A549 (cell line): ENCODE results near the gene NGEF. TPM values are rescaled to one million over a fixed set of nuclear protein-coding genes. Genes with fewer than 3 reads are reported as not detected.

Experiments
- ATAC-seq, 2 experiments: fragments of 200-7000 bp in 1 of 2; fragments of >200 bp in 1 of 2; cut with Nextera tagmentation in 1 of 2; cut with Tn5 transposase in 1 of 2; 3 replicates each; pipeline versions ENCODE4 v1.8.0 to v1.9.1; 2018 to 2020; ENCODE audit warnings: mild to moderate bottlenecking in 1 of 2, moderate library complexity in 1 of 2
- CTCF ChIA-PET: fragments of 300-600 bp; sonication (Branson Sonifier 250); formaldehyde crosslinking; extraction: SDS; loops from one replicate; lab custom pipeline; 2021; ENCODE audit warnings: antibody characterized with exemption, inconsistent platforms; lab: Yijun Ruan, JAX
- POLR2A ChIA-PET: fragments of 350-600 bp; formaldehyde crosslinking; extraction: SDS; loops from one replicate; lab custom pipeline; 2021; ENCODE audit warnings: antibody characterized with exemption, inconsistent platforms; lab: Yijun Ruan, JAX
- DNase-seq, 2 experiments: peaks; one replicate each; pipeline versions ENCODE4 v3.0.0 to v3.0.0-alpha.2; 2011 to 2016; ENCODE audit warnings: low read depth in 1 of 2, low spot score in 1 of 2
- FAIRE-seq: peaks from 2 replicates; lab custom pipeline; 2011; peaks lifted over from hg19 to GRCh38; lab: Jason Lieb, UNC
- H3K27ac ChIP-seq, 2 experiments: fragments of >200 bp; sonication (Bioruptor Twin); formaldehyde crosslinking; 3 replicates each; pipeline ENCODE4 v1.5.1; 2016 to 2017
- H3K4me1 ChIP-seq: fragments of >200 bp; sonication (Bioruptor Twin); formaldehyde crosslinking; 3 replicates; pipeline ENCODE4 v1.6.1; 2016
- H3K4me2 ChIP-seq: fragments of >200 bp; sonication (Bioruptor Twin); formaldehyde crosslinking; 3 replicates; pipeline ENCODE4 v1.6.1; 2016
- H3K4me3 ChIP-seq: fragments of >200 bp; sonication (Bioruptor Twin); formaldehyde crosslinking; 3 replicates; pipeline ENCODE4 v1.5.1; 2016
- H3K9me3 ChIP-seq: fragments of >200 bp; sonication (Bioruptor Twin); formaldehyde crosslinking; 3 replicates; pipeline ENCODE4 v1.6.1; 2016
- BCL3 ChIP-seq: fragments of >200 bp; sonication (Bioruptor Twin); formaldehyde crosslinking; IDR thresholded peaks from 3 replicates; pipeline ENCODE4 v1.6.1; 2016
- CBX8 ChIP-seq: fragments of 200-600 bp; sonication (generic); IDR thresholded peaks from 2 replicates; pipeline ENCODE4 v1.6.1; 2016
- CEBPB ChIP-seq, 2 experiments: fragments of >200 bp in 1 of 2; sonication (Bioruptor Twin) in 1 of 2; formaldehyde crosslinking in 1 of 2; IDR thresholded peaks; 2 replicates each; pipeline ENCODE4 v1.6.1; 2012 to 2016
- CHD2 ChIP-seq: fragments of 150-350 bp; IDR thresholded peaks from 2 replicates; pipeline ENCODE4 v1.6.1; 2014; ENCODE audit warnings: low read length; ENCODE audit not compliant: partially characterized antibody
- CHD4 ChIP-seq: fragments of 200-600 bp; sonication (generic); IDR thresholded peaks from 2 replicates; pipeline ENCODE4 v1.6.1; 2016; ENCODE audit warnings: antibody characterized with exemption, mild to moderate bottlenecking, borderline replicate concordance
- CTCF ChIP-seq: fragments of >200 bp; sonication (Bioruptor Twin); formaldehyde crosslinking; IDR thresholded peaks from 3 replicates; pipeline ENCODE4 v1.5.1; 2016
- EP300 ChIP-seq, 2 experiments: fragments of >200 bp; sonication (Bioruptor Twin); formaldehyde crosslinking; IDR thresholded peaks; 2 replicates in 1 of 2; 3 replicates in 1 of 2; pipeline ENCODE4 v1.6.1; 2016 to 2017
- FOXS1 ChIP-seq: fragments of 250-450 bp; sonication (Bioruptor Pico); IDR thresholded peaks from 2 replicates; pipeline ENCODE4 v1.5.0; 2020; ENCODE audit warnings: mild to moderate bottlenecking, moderate library complexity
- GATA3 ChIP-seq: IDR thresholded peaks from 2 replicates; pipeline ENCODE4 v1.6.1; 2012; ENCODE audit warnings: borderline replicate concordance
- HMGXB4 ChIP-seq: fragments of 250-450 bp; sonication (Bioruptor Pico); IDR thresholded peaks from 2 replicates; pipeline ENCODE4 v1.5.0; 2021; ENCODE audit warnings: mild to moderate bottlenecking, moderate library complexity, borderline replicate concordance
- HOXA7 ChIP-seq: fragments of 250-450 bp; sonication (Bioruptor Pico); IDR thresholded peaks from 2 replicates; pipeline ENCODE4 v1.5.0; 2020; ENCODE audit warnings: mild to moderate bottlenecking, moderate library complexity
- HOXB13 ChIP-seq: fragments of 250-450 bp; sonication (Bioruptor Pico); IDR thresholded peaks from 2 replicates; pipeline ENCODE4 v1.5.0; 2020; ENCODE audit warnings: low read depth, mild to moderate bottlenecking, moderate library complexity
- HOXB5 ChIP-seq: fragments of 250-450 bp; sonication (Bioruptor Pico); IDR thresholded peaks from 2 replicates; pipeline ENCODE4 v1.5.0; 2020; ENCODE audit warnings: mild to moderate bottlenecking, moderate library complexity
- JUNB ChIP-seq: fragments of >200 bp; sonication (Bioruptor Twin); formaldehyde crosslinking; IDR thresholded peaks from 2 replicates; pipeline ENCODE4 v1.6.1; 2016
- KDM1A ChIP-seq: fragments of 200-600 bp; sonication (generic); IDR thresholded peaks from 2 replicates; pipeline ENCODE4 v1.6.1; 2016; ENCODE audit warnings: low read depth, mild to moderate bottlenecking
- MYC ChIP-seq: IDR thresholded peaks from 2 replicates; pipeline ENCODE4 v1.6.1; 2012; ENCODE audit warnings: mild to moderate bottlenecking, inconsistent platforms, low read length, improper control_type of control experiment, borderline replicate concordance
- NFE2L2 ChIP-seq: fragments of 150-350 bp; conservative IDR thresholded peaks from 2 replicates; pipeline ENCODE4 v1.6.1; 2014; ENCODE audit warnings: low read length
- NPAS2 ChIP-seq: fragments of 250-450 bp; sonication (Bioruptor Pico); IDR thresholded peaks from 2 replicates; pipeline ENCODE4 v1.8.0; 2022; ENCODE audit warnings: mild to moderate bottlenecking, moderate library complexity, borderline replicate concordance
- NR3C1 ChIP-seq: fragments of >200 bp; sonication (Bioruptor Twin); formaldehyde crosslinking; IDR thresholded peaks from 3 replicates; pipeline ENCODE4 v1.6.1; 2017
- PHF8 ChIP-seq: fragments of 200-600 bp; sonication (generic); IDR thresholded peaks from 2 replicates; pipeline ENCODE4 v1.6.1; 2016; ENCODE audit warnings: low read depth, mild to moderate bottlenecking, antibody characterized with exemption, moderate library complexity, borderline replicate concordance
- POLR2A ChIP-seq: IDR thresholded peaks from 2 replicates; pipeline ENCODE4 v1.6.1; 2012; ENCODE audit warnings: mild to moderate bottlenecking, low read length
- POLR2AphosphoS2 ChIP-seq: conservative IDR thresholded peaks from 2 replicates; pipeline ENCODE4 v1.6.1; 2012; ENCODE audit warnings: low read length, improper control_type of control experiment, inconsistent platforms
- RCOR1 ChIP-seq: fragments of 150-350 bp; IDR thresholded peaks from 2 replicates; pipeline ENCODE4 v1.6.1; 2014; ENCODE audit warnings: antibody characterized with exemption, low read length, low read depth
- RFX5 ChIP-seq: fragments of 450-650 bp; IDR thresholded peaks from 2 replicates; pipeline ENCODE4 v1.7.1; 2014; ENCODE audit warnings: antibody characterized with exemption, mild to moderate bottlenecking, moderate library complexity
- SREBF2 ChIP-seq: fragments of 450-650 bp; IDR thresholded peaks from 2 replicates; pipeline ENCODE4 v1.6.1; 2014; ENCODE audit warnings: mild to moderate bottlenecking, moderate library complexity
- TP53 ChIP-seq: fragments of 250-450 bp; sonication (Bioruptor Pico); IDR thresholded peaks from 2 replicates; pipeline ENCODE4 v1.5.0; 2021; ENCODE audit warnings: mild to moderate bottlenecking, moderate library complexity
- ZFP36 ChIP-seq: fragments of 450-650 bp; IDR thresholded peaks from 2 replicates; pipeline ENCODE4 v1.6.1; 2014; ENCODE audit warnings: borderline replicate concordance; ENCODE audit not compliant: partially characterized antibody
- ZNF302 ChIP-seq: fragments of 250-450 bp; sonication (Bioruptor Pico); IDR thresholded peaks from 2 replicates; pipeline ENCODE4 v1.9.0; 2021; ENCODE audit warnings: inconsistent platforms, mild to moderate bottlenecking, moderate library complexity
- WGBS: methylation state at CpG from one replicate; pipeline ENCODE4 v1.1.6; 2017; ENCODE audit errors: missing lambda C conversion rate; 5-methylcytosine and 5-hydroxymethylcytosine counted together
- polyA plus RNA-seq, 4 experiments: library from polyadenylated mRNA; depleted of rRNA in 3 of 4; stranded (reverse); fragments of >200 nt; fragmentation: RNase III in 1 of 4; extraction: RNeasy Plus Mini Kit Qiagen cat#74134 plus additional on column Dnase treatment in 1 of 4; gene quantifications; 2 replicates in 3 of 4; 3 replicates in 1 of 4; pipeline ENCODE4 v1.2.3, GENCODE V29; 2011 to 2017

Gene NGEF
- polyA plus RNA-seq, 2 of the 4 experiments (the other 2 are of a cell fraction) = 8.1 to 9.7 TPM

GRCh38 chr2:233048569-233049193, 35.6 kb upstream of the NGEF start:
- H3K4me3 ChIP-seq = no peak overlapping the region
- WGBS = 78% methylated on average over 10 of the region's 10 CpGs
- H3K27ac ChIP-seq = no peak overlapping the region
- CTCF ChIA-PET = interaction anchor here (0.6 to 7.0 kb wide), 3 partner anchors 20 to 370 kb away, joined by 3 to 64 read pairs (median 12); no protein-coding TSS in a partner anchor
- POLR2A ChIA-PET = no interaction called here
- TF ChIP-seq TP53 (CRISPR knock-in tag) = no peak
- TF ChIP-seq ZNF302 = no peak
- no peak for TF ChIP-seq HOXA7 (CRISPR knock-in tag)
- TF ChIP-seq HOXB13 = no peak
- no peak for TF ChIP-seq NPAS2 (CRISPR knock-in tag)
- no peak for TF ChIP-seq HMGXB4
- TF ChIP-seq KDM1A = no peak
- TF ChIP-seq FOXS1 (CRISPR knock-in tag) = no peak
- no peak for TF ChIP-seq BCL3
- no peak for TF ChIP-seq MYC
- no peak for TF ChIP-seq CHD4
- TF ChIP-seq JUNB = no peak
- no peak for TF ChIP-seq RFX5
- no peak for TF ChIP-seq CHD2
- TF ChIP-seq HOXB5 (CRISPR knock-in tag) = no peak
- no peak for TF ChIP-seq CEBPB (IDR thresholded peaks at IDR 0.05)
- FAIRE-seq (no peak), ATAC-seq (no peak), DNase-seq (no peak)
- no peaks in the 10 kb centered on the region for H3K9me3 ChIP-seq
- H3K4me2 ChIP-seq = no peak overlapping the region
- H3K4me1 ChIP-seq = 0 out of 3 replicates have a peak, but pooled peaks cover 6% of the 10 kb centered on the region

GRCh38 chr2:233047667-233048066, 34.6 kb upstream of the NGEF start:
- FAIRE-seq = no peak
- Histone ChIP-seq H3K27ac (no peak overlapping the region), H3K9me3 (no peaks in the 10 kb centered on the region)
- no peak for TF ChIP-seq CTCF
- TF ChIP-seq CBX8 = no peak
- no peak for TF ChIP-seq NFE2L2
- TF ChIP-seq FOXS1 (CRISPR knock-in tag) = no peak
- TF ChIP-seq POLR2A = no peak
- TF ChIP-seq JUNB = no peak
- no peak for TF ChIP-seq RCOR1
- TF ChIP-seq ZNF302 = no peak
- no peak for TF ChIP-seq PHF8
- no peak for TF ChIP-seq GATA3
- no peak for TF ChIP-seq NR3C1
- no peak for TF ChIP-seq POLR2AphosphoS2
- no peak for TF ChIP-seq NPAS2 (CRISPR knock-in tag)
- TF ChIP-seq ZFP36 = no peak
- no peak for TF ChIP-seq SREBF2
- no peak for TF ChIP-seq EP300 (IDR thresholded peaks at IDR 0.05)
- TF ChIP-seq, all 56 proteins: peak for 0
- ATAC-seq (no peak), DNase-seq (no peak)
- 72% methylated on average over 9 of the region's 9 CpGs for WGBS
- Histone ChIP-seq H3K4me2 (no peak overlapping the region), H3K4me3 (no peak overlapping the region), H3K4me1 (0 out of 3 replicates have a peak, but pooled peaks cover 6% of the 10 kb centered on the region)
- CTCF ChIA-PET = interaction anchor here (0.8 to 2.8 kb wide), 5 partner anchors 9 to 193 kb away, joined by 3 to 12 read pairs (median 3); partner anchors contain the start of gene INPP5D
- POLR2A ChIA-PET = no interaction called here
